Measurements from ENCODE around the gene OR6J1. TPM values are rescaled to one million over a fixed set of nuclear protein-coding genes. Genes with fewer than 3 reads are reported as not detected.
"Not testable (repeated sequence)": the region's sequence is repeated elsewhere in the genome, so short reads cannot be mapped to it uniquely, and the experiment has no call there.

OR6J1 gene
- total RNA-seq, 2 donors from 2014 or later: not detected

- no peak for DNase-seq
- ATAC-seq: no peak
- intact Hi-C loops (cut with DNase I): loop anchor here in 1 of 2 donors (5.0 to 10.0 kb wide), 2 partner anchors 161 to 199 kb away; partner anchors contain the start of gene SLC7A7
Observed at GRCh38 chr14:22656226-22656625, 12.1 kb upstream of the OR6J1 start.

- ATAC-seq: peak; percentile 78 to 92
- intact Hi-C loops (cut with DNase I): loop anchor here (2.0 to 10.0 kb wide), 4 partner anchors 82 to 262 kb away; no protein-coding TSS in a partner anchor
- peak; percentile 48 for DNase-seq
Observed at GRCh38 chr14:22653012-22653621, 9.0 kb upstream of the OR6J1 start.

GRCh38 chr14:22651586-22651985, 7.4 kb upstream of the OR6J1 start:
- intact Hi-C loops (cut with DNase I): loop anchor here (5.0 to 10.0 kb wide), 2 partner anchors 203 to 259 kb away; no protein-coding TSS in a partner anchor
- no peak for DNase-seq
- no peak for ATAC-seq

DNA sequence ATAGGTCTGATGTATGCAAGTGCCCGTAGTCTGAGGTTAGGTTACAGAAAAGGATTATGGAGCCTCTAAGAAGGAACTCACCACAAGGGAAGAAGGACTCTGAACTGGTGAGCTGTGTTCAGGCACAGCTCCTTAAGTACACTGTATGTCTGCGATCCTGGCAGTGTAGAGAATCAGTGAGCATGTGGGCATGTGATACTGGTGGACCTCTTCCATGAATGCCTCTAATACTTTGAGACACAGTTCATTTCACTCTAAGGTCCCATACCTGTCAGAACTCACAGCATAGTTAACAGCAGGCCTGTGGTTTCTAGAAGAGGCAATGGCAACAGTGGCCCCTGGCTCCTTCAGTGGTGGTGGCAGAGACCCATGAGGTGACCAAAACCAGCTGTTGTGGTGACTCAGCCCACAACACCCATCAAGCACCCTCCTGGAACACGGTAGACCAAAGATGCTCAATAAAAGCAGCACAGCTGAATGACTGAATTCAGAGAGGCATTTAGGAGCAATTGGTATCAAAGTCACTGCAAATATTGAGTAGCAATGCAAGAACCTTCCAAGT, 6.9 kb upstream of the OR6J1 start:
- DNase-seq (no peak), ATAC-seq (no peak)
- intact Hi-C loops (cut with DNase I): loop anchor here (5.0 to 10.0 kb wide), 2 partner anchors 204 to 259 kb away; no protein-coding TSS in a partner anchor

DNA sequence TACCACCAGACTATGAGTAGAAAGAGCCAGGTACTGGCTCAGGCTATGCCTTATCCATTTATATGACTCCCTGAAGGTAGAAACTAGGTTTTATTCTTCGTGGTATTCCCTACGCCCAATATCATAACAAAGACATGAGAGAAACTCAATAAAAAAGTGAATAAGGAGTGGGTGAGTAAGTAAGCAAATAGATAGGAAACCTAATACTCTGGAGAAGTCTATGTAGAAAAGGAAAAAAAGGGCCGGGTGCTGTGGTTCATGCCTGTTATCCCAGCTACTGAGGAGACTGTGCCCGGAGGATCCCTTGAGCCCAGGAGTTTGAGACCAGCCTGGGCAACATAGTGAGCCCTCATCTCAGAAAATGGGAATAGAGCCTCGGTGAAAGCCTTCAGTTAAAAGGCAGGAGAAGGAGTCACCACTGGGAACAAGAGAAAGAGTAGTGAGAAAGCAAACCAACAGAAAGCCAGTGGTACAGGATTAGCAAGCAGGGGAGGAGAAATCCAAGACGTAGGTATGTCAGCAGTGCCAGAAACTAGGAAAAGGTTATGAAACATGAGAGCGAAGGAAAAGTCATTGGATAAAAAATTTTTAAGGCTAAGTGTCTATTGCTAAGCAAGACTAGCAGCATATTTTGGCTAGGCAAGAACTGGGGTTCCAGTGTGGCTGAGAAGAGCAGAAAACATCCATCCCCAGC, 6.0 kb upstream of the OR6J1 start:
- intact Hi-C loops (cut with DNase I): loop anchor here (5.0 to 10.0 kb wide), 2 partner anchors 205 to 258 kb away; no protein-coding TSS in a partner anchor
- ATAC-seq (no peak), DNase-seq (no peak)

DNA sequence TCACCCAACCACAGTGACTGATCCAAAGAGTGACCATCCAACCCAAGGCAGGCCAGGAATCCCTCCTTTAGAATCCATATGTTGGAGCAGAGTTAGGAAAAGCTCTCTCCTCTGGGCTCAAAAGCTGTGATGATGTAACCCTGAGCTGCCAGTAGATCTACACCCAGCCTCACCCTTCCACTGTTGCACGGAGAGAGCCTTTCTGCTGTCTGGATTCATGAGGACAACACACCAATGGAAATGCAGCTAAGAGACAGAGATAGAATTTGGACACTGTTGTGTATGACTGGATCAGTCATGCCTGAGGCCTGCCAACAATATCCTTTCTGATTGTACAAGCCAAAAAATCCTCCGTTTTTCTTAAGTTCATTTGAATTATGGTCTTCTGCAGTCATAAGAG, 4.4 kb upstream of the OR6J1 start:
- ATAC-seq: no peak
- DNase-seq: no peak
- intact Hi-C loops (cut with DNase I): no loop called here

GRCh38 chr14:22646570-22647254, 2.6 kb upstream of the OR6J1 start:
- ATAC-seq (no peak), DNase-seq (no peak)
- intact Hi-C loops (cut with DNase I): no loop called here

DNA sequence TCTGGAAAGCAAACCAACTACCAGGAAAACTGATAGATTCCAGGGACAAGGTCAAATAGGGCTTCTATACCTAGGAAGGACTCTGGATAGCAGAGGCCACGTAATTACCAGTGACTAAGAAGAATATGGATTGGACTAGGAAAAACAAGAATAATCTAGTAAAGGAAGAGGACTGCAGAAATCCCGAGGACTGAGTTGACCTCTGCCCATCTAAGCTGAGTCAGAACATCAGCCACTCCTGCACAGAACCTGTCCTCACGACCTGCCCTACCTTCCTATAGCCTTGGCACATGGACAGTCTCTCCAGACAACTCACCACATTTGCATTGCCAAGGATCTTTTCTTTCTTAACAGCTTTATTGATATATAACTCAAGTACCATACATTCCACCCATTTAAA, 2.3 kb downstream of the OR6J1 start:
- no peak for ATAC-seq
- intact Hi-C loops (cut with DNase I): loop anchor here in 1 of 2 donors (5.0 kb wide), 1 partner anchor 75 kb away; no protein-coding TSS in a partner anchor
- no peak for DNase-seq

- DNase-seq (no peak), ATAC-seq (no peak)
- intact Hi-C loops (cut with DNase I): loop anchor here in 1 of 2 donors (5.0 kb wide), 1 partner anchor 73 kb away; no protein-coding TSS in a partner anchor
Observed at GRCh38 chr14:22640192-22640591, 4.0 kb downstream of the OR6J1 start.

- intact Hi-C loops (cut with DNase I); DNase-seq; ATAC-seq: not testable (repeated sequence)
Observed at GRCh38 chr14:22635980-22636379, 8.2 kb downstream of the OR6J1 start.

- intact Hi-C loops (cut with DNase I): no loop called here
Observed at GRCh38 chr14:22634233-22634900, 9.8 kb downstream of the OR6J1 start.

GRCh38 chr14:22630486-22630885, 13.7 kb downstream of the OR6J1 start:
- no peak for ATAC-seq
- intact Hi-C loops (cut with DNase I): no loop called here
- DNase-seq: no peak

More at GRCh38 chr14:22634233-22634900, 9.8 kb downstream of the OR6J1 start:
- ATAC-seq: no peak
- no peak for DNase-seq

DNA sequence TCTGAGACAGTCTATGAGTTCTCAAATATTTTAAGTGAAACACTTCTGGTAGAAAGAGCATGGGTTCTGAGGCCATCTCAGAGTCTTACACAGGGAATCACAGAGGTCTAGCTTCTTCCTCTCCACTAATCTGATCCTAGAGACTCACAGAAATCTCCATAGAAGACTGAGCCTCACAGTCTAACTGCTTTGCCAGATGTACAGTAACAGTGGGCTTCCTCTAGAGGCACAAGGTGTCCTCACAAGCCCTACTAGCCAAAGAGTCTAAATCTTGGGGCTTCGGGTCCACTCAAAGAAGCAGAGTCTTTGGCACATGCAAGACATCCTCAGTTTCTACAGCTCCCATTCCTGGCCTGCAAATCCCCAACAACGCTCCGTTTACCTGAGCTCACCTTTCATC, 14.1 kb downstream of the OR6J1 start:
- DNase-seq: no peak
- intact Hi-C loops (cut with DNase I): no loop called here
- ATAC-seq: no peak

DNA sequence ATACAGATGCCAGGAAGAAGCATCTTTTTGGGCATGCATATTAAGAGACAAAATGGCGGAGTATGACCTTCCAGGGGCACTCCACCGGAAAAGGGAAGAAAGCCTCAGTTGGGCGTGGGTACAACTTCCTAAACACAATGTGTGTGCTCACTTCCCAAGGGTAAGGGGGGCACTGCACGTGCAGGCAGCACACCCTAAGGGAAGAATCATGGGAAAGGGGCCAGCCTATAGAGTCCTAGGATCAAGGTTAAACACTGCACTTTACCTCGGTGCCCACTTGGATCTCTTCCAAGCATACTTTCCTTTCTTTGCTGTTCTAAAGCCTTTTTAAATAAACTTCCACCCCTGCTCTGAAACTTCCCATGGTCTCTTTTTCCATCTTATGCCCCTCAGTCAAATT, 14.8 kb downstream of the OR6J1 start:
- DNase-seq (no peak), ATAC-seq (no peak)
- intact Hi-C loops (cut with DNase I): no loop called here

GRCh38 chr14:22627506-22628263, 16.5 kb downstream of the OR6J1 start:
- intact Hi-C loops (cut with DNase I): no loop called here
- no peak for ATAC-seq
- no peak for DNase-seq

DNA sequence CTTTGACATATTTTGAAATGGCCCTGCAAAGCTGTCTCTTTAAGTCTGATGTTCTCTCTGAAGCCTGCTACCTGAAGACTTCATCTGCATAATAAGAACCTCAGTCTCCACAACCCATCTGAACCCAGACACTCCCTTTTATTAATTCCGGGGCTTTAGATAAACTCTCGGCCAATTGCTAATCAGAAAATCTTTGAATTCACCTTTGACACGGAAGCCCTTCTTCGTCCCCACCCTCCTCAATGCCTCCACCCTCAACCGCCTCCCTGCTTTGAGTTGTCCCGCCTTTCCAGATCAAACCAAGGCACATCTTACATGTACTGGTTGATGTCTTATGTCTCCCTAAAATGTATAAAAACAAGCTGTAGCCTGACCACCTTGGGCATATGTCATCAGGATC, 17.6 kb downstream of the OR6J1 start:
- intact Hi-C loops (cut with DNase I): no loop called here
- ATAC-seq (no peak), DNase-seq (no peak)

- intact Hi-C loops (cut with DNase I): no loop called here
- no peak for DNase-seq
- no peak for ATAC-seq
Observed at GRCh38 chr14:22623047-22623446, 21.1 kb downstream of the OR6J1 start.

- intact Hi-C loops (cut with DNase I): no loop called here
- DNase-seq (no peak), ATAC-seq (no peak)
Observed at GRCh38 chr14:22622255-22622654, 21.9 kb downstream of the OR6J1 start.
